HepG2 (cell line): ENCODE measurements around the gene POLR1H. TPM values are rescaled to one million over a fixed set of nuclear protein-coding genes. Genes with fewer than 3 reads are reported as not detected.

Source experiments
- KAT7 ChIP-seq: IDR thresholded peaks from 2 replicates; pipeline ENCODE4 v1.6.1; 2018; ENCODE audit warnings: borderline replicate concordance, missing compliant biosample characterization
- POLR2G ChIP-seq: fragments of 200-400 bp; formaldehyde crosslinking; IDR thresholded peaks from 2 replicates; pipeline ENCODE4 v1.6.1; 2018; ENCODE audit warnings: mild to moderate bottlenecking, low read depth, low read length, moderate library complexity
- SNAI1 ChIP-seq: sonication (generic); formaldehyde crosslinking; IDR thresholded peaks from 2 replicates; pipeline ENCODE4 v1.5.0; 2020; ENCODE audit warnings: mild to moderate bottlenecking, missing genetic modification reagents, borderline replicate concordance
- SRF ChIP-seq: IDR thresholded peaks from 2 replicates; pipeline ENCODE4 v1.6.1; 2011; ENCODE audit warnings: mild to moderate bottlenecking, low read depth, low read length, moderate library complexity
- SRSF4 ChIP-seq: fragments of 200-400 bp; formaldehyde crosslinking; IDR thresholded peaks from one replicate; pipeline ENCODE4 v1.6.1; 2018; ENCODE audit warnings: mild to moderate bottlenecking, low read depth, low read length, moderate library complexity; ENCODE audit not compliant: poor library complexity, severe bottlenecking
- ZMYM2 ChIP-seq: sonication (generic); formaldehyde crosslinking; IDR thresholded peaks from 2 replicates; pipeline ENCODE4 v1.8.0; 2022; ENCODE audit warnings: mild to moderate bottlenecking, missing genetic modification reagents
- ZNF253 ChIP-seq: sonication (generic); formaldehyde crosslinking; IDR thresholded peaks from 2 replicates; pipeline ENCODE4 v1.8.0; 2022; ENCODE audit warnings: mild to moderate bottlenecking, missing genetic modification reagents, borderline replicate concordance
- ZNF34 ChIP-seq: sonication (generic); formaldehyde crosslinking; IDR thresholded peaks from 2 replicates; pipeline ENCODE4 v1.4.0; 2020; ENCODE audit warnings: mild to moderate bottlenecking, missing genetic modification reagents, borderline replicate concordance
- ZNF615 ChIP-seq: sonication (generic); formaldehyde crosslinking; IDR thresholded peaks from 2 replicates; pipeline ENCODE4 v1.5.0; 2020; ENCODE audit warnings: mild to moderate bottlenecking, missing genetic modification reagents, borderline replicate concordance
- ZSCAN20 ChIP-seq: sonication (generic); formaldehyde crosslinking; IDR thresholded peaks from 2 replicates; pipeline ENCODE4 v1.4.0; 2020; ENCODE audit warnings: missing genetic modification reagents, mild to moderate bottlenecking, borderline replicate concordance
- ZSCAN22 ChIP-seq: sonication (generic); formaldehyde crosslinking; IDR thresholded peaks from 2 replicates; pipeline ENCODE4 v1.4.0; 2020; ENCODE audit warnings: mild to moderate bottlenecking, missing genetic modification reagents
- ZSCAN25 ChIP-seq: sonication (generic); formaldehyde crosslinking; IDR thresholded peaks from 2 replicates; pipeline ENCODE4 v1.8.0; 2022; ENCODE audit warnings: mild to moderate bottlenecking, missing genetic modification reagents
- polyA plus RNA-seq, 8 experiments: library from polyadenylated mRNA; depleted of rRNA in 3 of 8; stranded (reverse) in 7 of 8; unstranded in 1 of 8; fragments of >200 nt; fragmentation: Illumina TruSeq in 4 of 8; extraction: Trizol in 4 of 8; gene quantifications; 2 replicates each; pipeline versions ENCODE4 v1.2.1 to v1.2.3, GENCODE V29; 2011 to 2016; ENCODE audit warnings: low read depth in 4 of 8, missing spikeins in 1 of 8, mixed read lengths in 1 of 8; ENCODE audit not compliant: insufficient read depth in 1 of 8
- total RNA-seq, 5 experiments: library from RNA; depleted of rRNA; stranded (reverse); fragments of >200 nt; fragmentation: Illumina TruSeq; extraction: Trizol; gene quantifications; 2 replicates each; pipeline ENCODE4 v1.2.3, GENCODE V29; 2016; ENCODE audit warnings: low read depth in 1 of 5
- TF ChIP-seq, protein P1 (sequence below): sonication (generic); formaldehyde crosslinking; IDR thresholded peaks from one replicate; pipeline ENCODE4 v1.5.1; 2020; ENCODE audit warnings: mild to moderate bottlenecking, missing genetic modification reagents; ENCODE audit errors: not compliant biosample characterization
- TF ChIP-seq, protein P2 (sequence below): sonication (generic); formaldehyde crosslinking; IDR thresholded peaks from 2 replicates; pipeline ENCODE4 v1.8.1; 2023; ENCODE audit warnings: missing genetic modification reagents, mild to moderate bottlenecking, borderline replicate concordance
- TF ChIP-seq, protein P3 (sequence below): IDR thresholded peaks from 2 replicates; pipeline ENCODE4 v1.6.1; 2016; ENCODE audit warnings: low read depth
- TF ChIP-seq, protein P4 (sequence below): sonication (generic); formaldehyde crosslinking; IDR thresholded peaks from 2 replicates; pipeline ENCODE4 v1.4.0; 2020; ENCODE audit warnings: mild to moderate bottlenecking, low read depth, missing genetic modification reagents

Gene POLR1H
- total and polyA plus RNA-seq, 2 of the 13 experiments (the other 11 are each of a cell fraction or from before 2014, with no cell fraction given): 61.4 to 79.8 TPM

DNA sequence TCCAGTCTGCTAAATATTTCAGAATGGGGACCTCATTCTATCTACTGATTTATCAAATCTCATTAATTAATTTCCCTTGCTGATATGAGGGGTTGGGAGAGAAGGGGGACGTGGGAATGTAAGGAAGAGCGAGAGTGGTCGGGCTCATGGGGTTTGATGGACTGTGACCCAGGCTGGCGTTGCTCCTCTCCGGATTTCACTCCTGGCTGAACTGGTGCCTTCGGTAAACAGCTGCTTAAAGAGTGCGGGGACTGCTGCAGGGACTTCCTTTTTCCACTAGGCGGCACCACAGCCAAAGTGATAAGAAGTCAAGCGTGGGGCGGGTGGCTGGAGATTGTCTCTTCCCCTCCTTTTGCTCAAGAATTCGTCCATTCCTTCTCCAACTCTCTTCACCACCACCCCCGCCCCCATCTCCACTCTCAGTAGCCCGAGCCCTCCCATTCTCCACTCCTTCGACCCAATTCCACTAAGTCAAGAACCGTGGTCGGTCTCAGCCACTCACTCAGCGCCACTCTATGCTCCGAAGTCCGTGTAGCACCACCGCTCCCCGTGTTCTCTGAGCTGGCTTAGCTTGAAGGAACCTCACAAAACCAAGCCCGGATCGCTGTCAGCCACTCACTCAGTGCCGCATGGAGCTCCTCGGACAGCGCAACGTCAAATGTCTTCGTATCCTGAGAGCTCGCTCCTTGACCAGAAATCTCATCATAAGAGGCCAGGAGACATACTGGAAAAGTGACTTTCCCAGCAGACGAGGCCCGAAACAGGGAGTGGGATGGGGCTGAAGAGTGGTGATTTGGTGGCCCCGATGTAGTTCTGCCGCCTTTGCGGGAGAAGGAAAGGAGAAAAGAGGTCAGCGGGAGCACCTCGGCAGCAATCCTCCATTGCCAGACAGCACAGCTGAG is 42.2 kb downstream of the POLR1H start (continued):
- TF ChIP-seq, protein P1, sequence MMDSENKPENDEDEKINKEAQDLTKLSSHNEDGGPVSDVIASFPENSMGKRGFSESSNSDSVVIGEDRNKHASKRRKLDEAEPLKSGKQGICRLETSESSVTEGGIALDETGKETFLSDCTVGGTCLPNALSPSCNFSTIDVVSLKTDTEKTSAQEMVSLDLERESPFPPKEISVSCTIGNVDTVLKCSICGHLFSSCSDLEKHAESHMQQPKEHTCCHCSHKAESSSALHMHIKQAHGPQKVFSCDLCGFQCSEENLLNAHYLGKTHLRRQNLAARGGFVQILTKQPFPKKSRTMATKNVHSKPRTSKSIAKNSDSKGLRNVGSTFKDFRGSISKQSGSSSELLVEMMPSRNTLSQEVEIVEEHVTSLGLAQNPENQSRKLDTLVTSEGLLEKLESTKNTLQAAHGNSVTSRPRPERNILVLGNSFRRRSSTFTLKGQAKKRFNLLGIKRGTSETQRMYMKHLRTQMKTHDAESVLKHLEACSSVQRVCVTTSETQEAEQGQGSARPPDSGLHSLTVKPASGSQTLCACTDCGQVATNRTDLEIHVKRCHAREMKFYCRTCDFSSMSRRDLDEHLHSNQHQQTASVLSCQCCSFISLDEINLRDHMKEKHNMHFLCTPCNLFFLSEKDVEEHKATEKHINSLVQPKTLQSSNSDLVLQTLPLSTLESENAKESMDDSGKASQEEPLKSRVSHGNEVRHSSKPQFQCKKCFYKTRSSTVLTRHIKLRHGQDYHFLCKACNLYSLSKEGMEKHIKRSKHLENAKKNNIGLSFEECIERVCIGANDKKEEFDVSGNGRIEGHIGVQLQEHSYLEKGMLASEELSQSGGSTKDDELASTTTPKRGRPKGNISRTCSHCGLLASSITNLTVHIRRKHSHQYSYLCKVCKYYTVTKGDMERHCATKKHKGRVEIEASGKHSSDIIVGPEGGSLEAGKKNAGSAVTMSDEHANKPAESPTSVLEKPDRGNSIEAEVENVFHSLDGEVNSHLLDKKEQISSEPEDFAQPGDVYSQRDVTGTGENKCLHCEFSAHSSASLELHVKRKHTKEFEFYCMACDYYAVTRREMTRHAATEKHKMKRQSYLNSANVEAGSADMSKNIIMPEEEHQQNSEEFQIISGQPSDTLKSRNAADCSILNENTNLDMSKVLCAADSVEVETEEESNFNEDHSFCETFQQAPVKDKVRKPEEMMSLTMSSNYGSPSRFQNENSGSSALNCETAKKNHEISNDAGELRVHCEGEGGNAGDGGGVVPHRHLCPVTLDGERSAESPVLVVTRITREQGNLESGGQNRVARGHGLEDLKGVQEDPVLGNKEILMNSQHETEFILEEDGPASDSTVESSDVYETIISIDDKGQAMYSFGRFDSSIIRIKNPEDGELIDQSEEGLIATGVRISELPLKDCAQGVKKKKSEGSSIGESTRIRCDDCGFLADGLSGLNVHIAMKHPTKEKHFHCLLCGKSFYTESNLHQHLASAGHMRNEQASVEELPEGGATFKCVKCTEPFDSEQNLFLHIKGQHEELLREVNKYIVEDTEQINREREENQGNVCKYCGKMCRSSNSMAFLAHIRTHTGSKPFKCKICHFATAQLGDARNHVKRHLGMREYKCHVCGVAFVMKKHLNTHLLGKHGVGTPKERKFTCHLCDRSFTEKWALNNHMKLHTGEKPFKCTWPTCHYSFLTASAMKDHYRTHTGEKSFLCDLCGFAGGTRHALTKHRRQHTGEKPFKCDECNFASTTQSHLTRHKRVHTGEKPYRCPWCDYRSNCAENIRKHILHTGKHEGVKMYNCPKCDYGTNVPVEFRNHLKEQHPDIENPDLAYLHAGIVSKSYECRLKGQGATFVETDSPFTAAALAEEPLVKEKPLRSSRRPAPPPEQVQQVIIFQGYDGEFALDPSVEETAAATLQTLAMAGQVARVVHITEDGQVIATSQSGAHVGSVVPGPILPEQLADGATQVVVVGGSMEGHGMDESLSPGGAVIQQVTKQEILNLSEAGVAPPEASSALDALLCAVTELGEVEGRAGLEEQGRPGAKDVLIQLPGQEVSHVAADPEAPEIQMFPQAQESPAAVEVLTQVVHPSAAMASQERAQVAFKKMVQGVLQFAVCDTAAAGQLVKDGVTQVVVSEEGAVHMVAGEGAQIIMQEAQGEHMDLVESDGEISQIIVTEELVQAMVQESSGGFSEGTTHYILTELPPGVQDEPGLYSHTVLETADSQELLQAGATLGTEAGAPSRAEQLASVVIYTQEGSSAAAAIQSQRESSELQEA (CRISPR knock-in tag): no peak
- TF ChIP-seq, protein P2, sequence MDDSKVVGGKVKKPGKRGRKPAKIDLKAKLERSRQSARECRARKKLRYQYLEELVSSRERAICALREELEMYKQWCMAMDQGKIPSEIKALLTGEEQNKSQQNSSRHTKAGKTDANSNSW: no peak
- TF ChIP-seq ZSCAN25 (CRISPR knock-in tag) (no peak), SNAI1 (CRISPR knock-in tag) (no peak), SRF (no peak), ZMYM2 (CRISPR knock-in tag) (no peak), ZSCAN22 (CRISPR knock-in tag) (no peak), SRSF4 (no peak), POLR2G (peak; percentile 41; the same call in 1 of the 2 replicates), ZNF34 (CRISPR knock-in tag) (peak; percentile 74; the same call in 1 of the 2 replicates), KAT7 (CRISPR knock-in tag) (peak; percentile 70; the same call in 1 of the 2 replicates), ZSCAN20 (no peak), ZNF615 (CRISPR knock-in tag) (no peak), ZNF253 (CRISPR knock-in tag) (no peak)
- TF ChIP-seq, protein P3, sequence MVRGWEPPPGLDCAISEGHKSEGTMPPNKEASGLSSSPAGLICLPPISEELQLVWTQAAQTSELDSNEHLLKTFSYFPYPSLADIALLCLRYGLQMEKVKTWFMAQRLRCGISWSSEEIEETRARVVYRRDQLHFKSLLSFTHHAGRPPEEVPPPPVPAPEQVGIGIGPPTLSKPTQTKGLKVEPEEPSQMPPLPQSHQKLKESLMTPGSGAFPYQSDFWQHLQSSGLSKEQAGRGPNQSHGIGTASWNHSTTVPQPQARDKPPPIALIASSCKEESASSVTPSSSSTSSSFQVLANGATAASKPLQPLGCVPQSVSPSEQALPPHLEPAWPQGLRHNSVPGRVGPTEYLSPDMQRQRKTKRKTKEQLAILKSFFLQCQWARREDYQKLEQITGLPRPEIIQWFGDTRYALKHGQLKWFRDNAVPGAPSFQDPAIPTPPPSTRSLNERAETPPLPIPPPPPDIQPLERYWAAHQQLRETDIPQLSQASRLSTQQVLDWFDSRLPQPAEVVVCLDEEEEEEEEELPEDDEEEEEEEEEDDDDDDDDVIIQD: peak; percentile 55; the same call in 1 of the 2 replicates
- TF ChIP-seq, protein P4, sequence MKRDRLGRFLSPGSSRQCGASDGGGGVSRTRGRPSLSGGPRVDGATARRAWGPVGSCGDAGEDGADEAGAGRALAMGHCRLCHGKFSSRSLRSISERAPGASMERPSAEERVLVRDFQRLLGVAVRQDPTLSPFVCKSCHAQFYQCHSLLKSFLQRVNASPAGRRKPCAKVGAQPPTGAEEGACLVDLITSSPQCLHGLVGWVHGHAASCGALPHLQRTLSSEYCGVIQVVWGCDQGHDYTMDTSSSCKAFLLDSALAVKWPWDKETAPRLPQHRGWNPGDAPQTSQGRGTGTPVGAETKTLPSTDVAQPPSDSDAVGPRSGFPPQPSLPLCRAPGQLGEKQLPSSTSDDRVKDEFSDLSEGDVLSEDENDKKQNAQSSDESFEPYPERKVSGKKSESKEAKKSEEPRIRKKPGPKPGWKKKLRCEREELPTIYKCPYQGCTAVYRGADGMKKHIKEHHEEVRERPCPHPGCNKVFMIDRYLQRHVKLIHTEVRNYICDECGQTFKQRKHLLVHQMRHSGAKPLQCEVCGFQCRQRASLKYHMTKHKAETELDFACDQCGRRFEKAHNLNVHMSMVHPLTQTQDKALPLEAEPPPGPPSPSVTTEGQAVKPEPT (CRISPR knock-in tag): peak; percentile 81; the same call in 1 of the 2 replicates
